Thyroid gland (tissue), 4 donors: ENCODE results near the gene IGSF5.

Experiments
- CTCF ChIP-seq, 6 experiments: fragments of 200-600 bp in 3 of 6; fragments of 450-650 bp in 3 of 6; sonication (generic) in 3 of 6; IDR thresholded peaks; one replicate each; pipeline ENCODE4 v1.5.1; 2016 to 2019; ENCODE audit warnings: antibody characterized with exemption in 6 of 6, mild to moderate bottlenecking in 2 of 6, inconsistent platforms in 1 of 6, moderate library complexity in 1 of 6
- POLR2A ChIP-seq, 2 donors: fragments of 450-650 bp; IDR thresholded peaks; one replicate each; pipeline ENCODE4 v1.6.1; 2017; ENCODE audit warnings: antibody characterized with exemption in 2 of 2, mild to moderate bottlenecking in 2 of 2, moderate library complexity in 1 of 2

- TF ChIP-seq POLR2A (IDR thresholded peaks at IDR 0.05) = no peak
- no peak for TF ChIP-seq CTCF (IDR thresholded peaks at IDR 0.05)
Measured at GRCh38 chr21:39818557-39818956, 73.6 kb downstream of the IGSF5 start.
